HUDEP-2 (cell line): ENCODE measurements around the gene ABAT.

ENCODE experiments used
- DNase-seq, 76 experiments: peaks; one replicate each; lab custom pipeline; 2025; ENCODE audit not compliant: unreplicated experiment in 76 of 76; lab: John Stamatoyannopoulos, UW

Gene ABAT

GRCh38 chr16:8648877-8649276, 25.5 kb upstream of the ABAT start:
- no peak for DNase-seq

- DNase-seq, result no peak
Measured at GRCh38 chr16:8649829-8650554, 24.4 kb upstream of the ABAT start.

- DNase-seq, result peak in 5 of 76 experiments; percentile 3 to 11 (median 6)
Measured at GRCh38 chr16:8651958-8652357, 22.5 kb upstream of the ABAT start.

- peak in 10 of 76 experiments; percentile 4 to 47 (median 6) for DNase-seq
Measured at GRCh38 chr16:8655184-8655717, 19.2 kb upstream of the ABAT start.

GRCh38 chr16:8656376-8656775, 18.0 kb upstream of the ABAT start:
- DNase-seq, result no peak

GRCh38 chr16:8660841-8661301, 13.5 kb upstream of the ABAT start:
- peak in 59 of 76 experiments; percentile 8 to 66 (median 37) for DNase-seq

GRCh38 chr16:8661703-8662102, 12.7 kb upstream of the ABAT start:
- DNase-seq, result no peak

GRCh38 chr16:8663192-8664089, 11.0 kb upstream of the ABAT start:
- DNase-seq, result no peak

GRCh38 chr16:8665529-8665928, 8.9 kb upstream of the ABAT start:
- DNase-seq, result no peak

GRCh38 chr16:8667492-8667891, 6.9 kb upstream of the ABAT start:
- DNase-seq, result no peak

- DNase-seq, result no peak
Measured at GRCh38 chr16:8668113-8668512, 6.3 kb upstream of the ABAT start.

- DNase-seq, result no peak
Measured at GRCh38 chr16:8669481-8669880, 4.9 kb upstream of the ABAT start.

- DNase-seq, result no peak
Measured at GRCh38 chr16:8670014-8670560, 4.3 kb upstream of the ABAT start.

- peak in 2 of 76 experiments; percentile 43 to 53 for DNase-seq
Measured at GRCh38 chr16:8673611-8674412, 605 bp upstream of the ABAT start.

GRCh38 chr16:8675183-8676159, 1.1 kb downstream of the ABAT start:
- no peak for DNase-seq

GRCh38 chr16:8676160-8676547, 1.7 kb downstream of the ABAT start:
- no peak for DNase-seq

- no peak for DNase-seq
Measured at GRCh38 chr16:8676737-8677375, 2.4 kb downstream of the ABAT start.

- DNase-seq, result no peak
Measured at GRCh38 chr16:8677481-8677880, 3.1 kb downstream of the ABAT start.
